HS-27A (cell line): Measurements from ENCODE around the gene DKC1.
"Not testable (repeated sequence)": the region's sequence is repeated elsewhere in the genome, so short reads cannot be mapped to it uniquely, and the experiment has no call there.

ENCODE experiments used
- DNase-seq: peaks from one replicate; pipeline ENCODE4 v3.0.0-alpha.2; 2012; ENCODE audit warnings: low read depth, missing footprints

The DKC1 gene

GRCh38 chrX:154818916-154819770, 56.5 kb downstream of the DKC1 start:
- DNase-seq: no peak

DNA sequence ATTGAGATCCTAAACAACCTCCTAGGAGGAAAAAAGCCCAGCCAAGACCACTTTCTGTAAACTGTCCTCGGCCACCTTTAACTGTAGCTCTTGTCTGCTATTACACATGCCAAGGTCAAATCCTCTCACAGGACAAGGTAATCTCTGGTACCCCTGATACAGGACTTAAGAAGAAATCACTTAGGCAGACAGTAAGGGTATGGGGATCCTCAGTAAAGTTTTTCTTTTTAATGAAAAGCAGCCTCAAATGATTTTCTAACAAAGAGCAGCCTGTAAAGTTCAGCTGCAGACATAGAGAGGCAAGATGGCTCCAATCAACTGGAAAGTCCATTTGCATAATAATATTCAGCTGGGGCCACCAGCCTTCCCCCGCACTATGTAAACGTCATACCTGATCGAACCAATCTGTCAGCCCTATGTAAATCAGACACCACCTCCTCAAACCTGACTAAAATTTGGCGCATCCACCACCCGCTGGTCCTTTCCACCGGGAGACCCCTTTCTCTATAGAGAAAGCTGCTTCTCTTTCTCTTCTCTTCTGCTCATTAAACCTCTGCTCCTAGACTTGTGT, 57.2 kb downstream of the DKC1 start:
- DNase-seq: no peak

- DNase-seq: no peak
These were observed 58.9 kb downstream of the DKC1 start for GRCh38 chrX:154821523-154821922.

- no peak for DNase-seq
These were observed 59.4 kb downstream of the DKC1 start for GRCh38 chrX:154822029-154822428.

- DNase-seq: no peak
These were observed 62.0 kb downstream of the DKC1 start for GRCh38 chrX:154824638-154825037.

DNA sequence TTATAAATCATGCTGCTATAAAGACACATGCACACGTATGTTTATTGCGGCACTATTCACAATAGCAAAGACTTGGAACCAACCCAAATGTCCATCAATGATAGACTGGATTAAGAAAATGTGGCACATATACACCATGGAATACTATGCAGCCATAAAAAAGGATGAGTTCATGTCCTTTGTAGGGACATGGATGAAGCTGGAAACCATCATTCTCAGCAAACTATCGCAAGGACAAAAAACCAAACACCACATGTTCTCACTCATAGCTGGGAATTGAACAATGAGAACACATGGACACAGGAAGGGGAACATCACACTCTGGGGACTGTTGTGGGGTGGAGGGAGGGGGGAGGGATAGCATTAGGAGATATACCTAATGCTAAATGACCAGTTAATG, 62.9 kb downstream of the DKC1 start:
- DNase-seq: not testable (repeated sequence)
